WERI-Rb-1 (cell line): ENCODE results near the gene PCTP.

Experiments
- DNase-seq: peaks from one replicate; pipeline ENCODE4 v3.0.0-alpha.2; 2020
- H3K27ac ChIP-seq: fragments of 250-450 bp; sonication (Bioruptor Pico); 2 replicates; pipeline ENCODE4 v1.5.1; 2020; ENCODE audit warnings: mild to moderate bottlenecking, moderate library complexity
- H3K27me3 ChIP-seq: fragments of 250-450 bp; sonication (Bioruptor Pico); 2 replicates; pipeline ENCODE4 v1.5.1; 2021; ENCODE audit warnings: mild to moderate bottlenecking, low read depth, moderate library complexity; ENCODE audit not compliant: insufficient read depth, severe bottlenecking
- H3K36me3 ChIP-seq: fragments of 250-450 bp; sonication (Bioruptor Pico); 2 replicates; pipeline ENCODE4 v1.5.1; 2020; ENCODE audit warnings: mild to moderate bottlenecking, moderate library complexity
- H3K4me3 ChIP-seq: 2 replicates; pipeline ENCODE4 v1.5.1; 2011; ENCODE audit warnings: low read depth, mild to moderate bottlenecking, control low read depth, low read length
- H3K9me3 ChIP-seq: fragments of 250-450 bp; sonication (Bioruptor Pico); 2 replicates; pipeline ENCODE4 v1.5.1; 2021; ENCODE audit warnings: mild to moderate bottlenecking, moderate library complexity; ENCODE audit not compliant: severe bottlenecking
- CTCF ChIP-seq: IDR thresholded peaks from 2 replicates; pipeline ENCODE4 v1.5.1; 2011; ENCODE audit warnings: low read depth, mild to moderate bottlenecking, control low read depth, inconsistent platforms, low read length

PCTP gene

GRCh38 chr17:55762086-55762858 lies 11.4 kb downstream of the PCTP start:
- H3K27me3 ChIP-seq = no peaks in the 10 kb centered on the region
- no peak for DNase-seq
- no peak overlapping the region for H3K27ac ChIP-seq
- no peaks in the 10 kb centered on the region for H3K36me3 ChIP-seq
- H3K4me3 ChIP-seq = no peak overlapping the region
- TF ChIP-seq CTCF = no peak
- no peaks in the 10 kb centered on the region for H3K9me3 ChIP-seq

GRCh38 chr17:55763856-55764255 lies 13.0 kb downstream of the PCTP start:
- no peak for TF ChIP-seq CTCF
- Histone ChIP-seq H3K36me3 (no peaks in the 10 kb centered on the region), H3K27me3 (no peaks in the 10 kb centered on the region), H3K27ac (no peak overlapping the region), H3K9me3 (no peaks in the 10 kb centered on the region), H3K4me3 (no peak overlapping the region)
- no peak for DNase-seq

- H3K27ac ChIP-seq = no peak overlapping the region
- no peaks in the 10 kb centered on the region for H3K36me3 ChIP-seq
- H3K27me3 ChIP-seq = no peaks in the 10 kb centered on the region
- H3K9me3 ChIP-seq = no peaks in the 10 kb centered on the region
- DNase-seq = no peak
- no peak overlapping the region for H3K4me3 ChIP-seq
- no peak for TF ChIP-seq CTCF
Measured at GRCh38 chr17:55764610-55765009, 13.8 kb downstream of the PCTP start.

- DNase-seq = no peak
- Histone ChIP-seq H3K36me3 (no peaks in the 10 kb centered on the region), H3K9me3 (no peaks in the 10 kb centered on the region), H3K27me3 (no peaks in the 10 kb centered on the region), H3K4me3 (no peak overlapping the region), H3K27ac (no peak overlapping the region)
- no peak for TF ChIP-seq CTCF
Measured at GRCh38 chr17:55765472-55765871, 14.6 kb downstream of the PCTP start.

- Histone ChIP-seq H3K27me3 (no peaks in the 10 kb centered on the region), H3K27ac (no peak overlapping the region), H3K4me3 (no peak overlapping the region), H3K9me3 (no peaks in the 10 kb centered on the region), H3K36me3 (no peaks in the 10 kb centered on the region)
- no peak for TF ChIP-seq CTCF
- DNase-seq = no peak
Measured at GRCh38 chr17:55768936-55769624, 18.2 kb downstream of the PCTP start.
